Ureter (tissue), 1 donor: ENCODE measurements around the gene APOB. TPM values are rescaled to one million over a fixed set of nuclear protein-coding genes. Genes with fewer than 3 reads are reported as not detected.
A peak's percentile ranks its signal among the peaks of the same experiment; 100 is the strongest.

Experiments used
- DNase-seq: peaks from one replicate; pipeline ENCODE4 v3.0.0-alpha.2; 2020; ENCODE audit warnings: low spot score
- total RNA-seq: library from RNA; stranded (reverse); gene quantifications from one replicate; pipeline ENCODE4 v1.2.4, GENCODE V29; 2023
- donor health status: DM: yes; HTN: yes; CAD: no.

Gene APOB
- total RNA-seq, 1 donor from 2014 or later: 0.75 TPM

GRCh38 chr2:20972792-20973565 lies 70.9 kb downstream of the APOB start:
- no peak for DNase-seq

DNA sequence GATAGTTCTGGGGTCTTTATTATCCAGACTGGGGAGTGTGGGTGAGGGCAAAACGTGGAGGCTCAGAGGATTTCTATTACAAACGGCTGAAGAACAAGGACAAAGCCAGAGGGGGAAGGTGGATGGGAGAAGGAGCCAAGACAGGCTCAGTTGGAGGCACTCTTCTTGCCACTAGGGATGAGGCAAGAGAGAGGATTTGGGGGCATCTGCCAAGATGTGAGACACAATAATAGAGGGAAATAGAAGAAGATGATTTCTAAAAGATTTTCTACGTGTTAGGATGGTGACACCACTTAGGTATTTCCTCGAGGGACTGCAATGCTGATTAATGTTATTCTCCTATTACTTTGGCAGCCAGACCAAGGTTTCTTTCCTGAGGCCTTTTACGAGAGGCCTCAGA lies 71.8 kb downstream of the APOB start:
- DNase-seq: no peak

DNA sequence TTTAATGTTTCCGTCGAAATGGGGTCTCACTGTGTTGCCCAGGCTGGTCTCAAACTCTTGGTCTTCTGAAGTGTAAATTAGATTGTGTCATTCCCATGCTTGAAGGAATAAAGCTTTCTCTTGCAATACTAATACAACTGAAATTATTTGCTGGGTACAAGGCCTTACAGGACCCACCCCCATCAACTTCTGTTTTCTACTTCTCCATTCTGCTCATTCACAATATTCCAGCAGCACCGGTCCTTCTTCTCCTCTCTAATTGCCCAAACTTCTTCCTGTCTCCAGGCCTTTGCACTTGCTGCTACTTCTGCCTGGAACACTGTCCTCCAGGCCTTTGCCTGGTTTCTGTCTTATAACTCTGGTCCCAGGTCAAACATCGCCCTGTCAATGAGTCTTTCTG lies 73.8 kb downstream of the APOB start:
- DNase-seq: no peak

- DNase-seq: no peak
Observed at GRCh38 chr2:20966061-20966595, 77.7 kb downstream of the APOB start.

- DNase-seq: no peak
Observed at GRCh38 chr2:20965221-20965620, 78.7 kb downstream of the APOB start.

GRCh38 chr2:20963867-20964266 lies 80.0 kb downstream of the APOB start:
- DNase-seq: no peak

- peak; percentile 84 for DNase-seq
Observed at GRCh38 chr2:20962939-20963557, 80.8 kb downstream of the APOB start.

DNA sequence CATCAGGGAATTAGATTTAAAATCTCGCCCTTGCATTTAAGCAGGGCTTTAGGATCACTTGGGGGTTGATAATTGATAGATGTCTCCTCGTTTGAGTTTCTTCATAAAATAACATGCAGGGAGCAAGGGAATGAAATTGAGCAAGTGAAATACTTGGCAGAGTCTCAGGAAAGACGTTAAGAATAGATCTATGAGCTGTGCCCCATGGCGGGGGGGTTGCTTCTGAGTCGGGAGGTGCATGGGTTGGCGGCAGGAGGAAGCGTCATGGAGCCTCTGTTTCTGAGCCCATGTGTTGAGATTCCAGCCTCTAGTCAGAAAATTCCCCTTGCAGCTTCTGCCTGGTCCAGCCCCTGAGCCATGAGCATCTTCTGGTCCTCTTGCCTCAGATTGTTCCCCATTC lies 82.0 kb downstream of the APOB start:
- DNase-seq: no peak

- no peak for DNase-seq
Observed at GRCh38 chr2:20960003-20960402, 83.9 kb downstream of the APOB start.

GRCh38 chr2:20959252-20959651 lies 84.6 kb downstream of the APOB start:
- no peak for DNase-seq

GRCh38 chr2:20957788-20958525 lies 85.9 kb downstream of the APOB start:
- no peak for DNase-seq

DNA sequence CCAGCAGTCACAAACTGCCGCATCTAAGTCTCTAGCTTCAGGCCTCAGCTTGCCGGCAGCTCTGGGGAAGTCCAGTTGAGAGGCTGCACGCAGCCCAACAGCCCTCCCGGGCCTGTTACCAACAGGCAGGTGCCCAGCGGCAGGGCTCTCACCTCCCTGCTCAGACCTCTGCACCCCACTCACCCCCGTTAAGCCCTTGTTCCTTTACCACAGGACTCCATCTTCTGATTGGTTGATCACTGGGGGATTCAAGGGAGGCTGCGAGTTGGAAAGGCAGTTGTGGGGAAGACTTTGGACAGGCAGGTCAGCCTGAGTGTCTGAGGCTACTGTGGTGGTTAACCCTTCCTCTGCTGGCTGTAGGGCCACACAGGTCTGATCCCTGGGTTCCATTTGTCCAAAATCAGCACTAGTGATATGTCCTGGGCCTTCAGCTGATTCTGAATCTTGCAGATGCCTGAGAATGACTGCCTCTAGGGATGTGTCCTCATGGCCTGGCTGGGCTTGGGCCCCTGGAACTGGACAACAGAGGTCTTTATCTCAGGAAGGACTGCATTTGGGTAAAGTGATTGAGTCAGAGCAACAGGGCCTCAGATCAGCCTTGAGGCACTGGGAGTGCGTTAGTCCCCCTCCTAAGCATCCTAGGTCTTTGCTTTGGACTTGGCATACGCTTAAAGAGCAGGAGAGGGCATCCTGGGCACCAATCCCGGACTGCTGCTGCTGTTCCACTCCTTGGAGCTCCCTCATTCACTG lies 88.4 kb downstream of the APOB start:
- no peak for DNase-seq

DNA sequence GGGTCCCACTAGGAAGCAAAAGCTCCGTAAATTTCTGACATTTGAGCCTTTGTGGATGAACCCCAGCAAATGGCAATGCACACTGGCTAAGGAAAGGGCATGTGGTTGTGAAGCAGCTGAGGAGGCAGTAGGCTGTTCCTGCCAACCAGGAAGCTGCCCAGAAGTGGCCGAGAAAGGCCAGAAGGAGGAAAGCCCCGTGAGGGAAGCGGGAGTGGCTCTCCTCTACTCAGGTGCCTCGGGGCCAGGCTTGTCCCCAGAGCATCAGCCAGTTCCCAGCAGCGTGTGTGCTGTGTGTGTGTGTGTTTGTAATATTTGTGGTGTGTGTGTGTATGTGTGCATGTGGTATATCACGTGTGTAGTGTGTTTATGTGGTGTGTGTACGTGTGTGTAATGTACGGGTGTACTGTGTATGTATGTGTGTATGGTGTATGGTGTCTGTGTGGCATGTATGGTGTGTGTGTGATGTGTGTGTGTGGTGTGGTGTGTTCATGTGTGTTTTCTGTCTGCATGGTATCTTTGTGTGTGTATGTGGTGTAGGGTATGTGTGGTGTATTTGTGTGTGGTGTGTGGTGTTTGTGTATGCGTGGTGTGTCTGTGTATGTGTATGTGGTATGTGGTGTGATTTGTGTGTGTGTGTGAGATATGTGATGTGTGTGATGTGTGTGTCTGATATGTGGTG lies 90.6 kb downstream of the APOB start:
- DNase-seq: peak; percentile 53

Other genes starting within 250 kb of the APOB start
- gene LDAH, start 221.0 kb downstream of the APOB start, total RNA-seq: 42.5 TPM
- 0.10 TPM for gene TDRD15, start 79.9 kb upstream of the APOB start, total RNA-seq